NCI-H774 (cell line): Measurements from ENCODE around the gene KCNQ1.

ENCODE experiments used
- DNase-seq: peaks from one replicate; lab custom pipeline; 2025; lab: John Stamatoyannopoulos, UW

KCNQ1 gene

GRCh38 chr11:2716376-2717095 is 271.7 kb downstream of the KCNQ1 start:
- no peak for DNase-seq

- no peak for DNase-seq
Observed at GRCh38 chr11:2717561-2718325, 272.9 kb downstream of the KCNQ1 start.

GRCh38 chr11:2718817-2719438 is 274.1 kb downstream of the KCNQ1 start:
- no peak for DNase-seq

GRCh38 chr11:2719831-2720590 is 275.2 kb downstream of the KCNQ1 start:
- no peak for DNase-seq

GRCh38 chr11:2721210-2721916 is 276.6 kb downstream of the KCNQ1 start:
- DNase-seq = no peak

GRCh38 chr11:2722955-2723354 is 278.1 kb downstream of the KCNQ1 start:
- no peak for DNase-seq

GRCh38 chr11:2724104-2724503 is 279.3 kb downstream of the KCNQ1 start:
- DNase-seq = no peak

- DNase-seq = no peak
Observed at GRCh38 chr11:2724653-2725367, 280.0 kb downstream of the KCNQ1 start.

GRCh38 chr11:2725368-2726300 is 280.8 kb downstream of the KCNQ1 start:
- no peak for DNase-seq

- no peak for DNase-seq
Observed at GRCh38 chr11:2726964-2727363, 282.2 kb downstream of the KCNQ1 start.

- no peak for DNase-seq
Observed at GRCh38 chr11:2728128-2728662, 283.4 kb downstream of the KCNQ1 start.

GRCh38 chr11:2728663-2729332 is 284.0 kb downstream of the KCNQ1 start:
- DNase-seq = no peak

GRCh38 chr11:2729841-2730240 is 285.0 kb downstream of the KCNQ1 start:
- no peak for DNase-seq

GRCh38 chr11:2730272-2731129 is 285.7 kb downstream of the KCNQ1 start:
- no peak for DNase-seq

GRCh38 chr11:2731130-2732125 is 286.6 kb downstream of the KCNQ1 start:
- no peak for DNase-seq

- no peak for DNase-seq
Observed at GRCh38 chr11:2732261-2732939, 287.6 kb downstream of the KCNQ1 start.
